ENCODE measurements around the gene NFIB. TPM values are rescaled to one million over a fixed set of nuclear protein-coding genes. Genes with fewer than 3 reads are reported as not detected.

Gene NFIB
- total RNA-seq, 1 experiment from 2014 or later: 14.3 TPM

GRCh38 chr9:14322211-14323082 is 8.5 kb upstream of the NFIB start:
- DNase-seq: peak; percentile 90

More at GRCh38 chr9:14322211-14323082, 8.5 kb upstream of the NFIB start:
- Mint-ChIP-seq H3K27me3 (ENCODE audit: low read depth) (peaks cover 11% of the 10 kb centered on the region), H3K27ac (peak overlapping the region; percentile 78 to 96 (median 94)), H3K9me3 (no peaks in the 10 kb centered on the region), H3K4me3 (peak overlapping the region; percentile 86 to 96), H3K4me1 (peaks cover 55 to 56% of the 10 kb centered on the region in 2 experiments), H3K36me3 (ENCODE audit: insufficient read depth in 1 of 3, low read depth in 3 of 3) (no peaks in the 10 kb centered on the region; a peak in 1 of 7 replicates)
- TF ChIP-seq CTCF (conservative IDR thresholded peaks at IDR 0.05): peak; percentile 65
- WGBS (ENCODE audit: extremely low coverage, insufficient read length, low lambda C conversion rate): no CpG with 5 or more reads among the region's 98 CpGs
- H3T11ph ChIP-seq (ENCODE audit: low read length): no peak overlapping the region
- peak overlapping the region; percentile 45 for H2BK12ac ChIP-seq (ENCODE audit: insufficient read length, low read depth, low read length)
- peak overlapping the region; percentile 93 for H3K9ac ChIP-seq (ENCODE audit: extremely low read depth, insufficient read length, low read length)
- no peak overlapping the region for H2BK20ac ChIP-seq (ENCODE audit: low read depth, low read length, poor library complexity, severe bottlenecking)
- H3K27ac ChIP-seq (ENCODE audit: insufficient read length, low read depth, low read length): peak overlapping the region; percentile 63
- peak overlapping the region; percentile 93; the same call in 1 of the 2 replicates for H3K14ac ChIP-seq (ENCODE audit: insufficient read depth, low read length)
- peak overlapping the region; percentile 95 for H3K18ac ChIP-seq (ENCODE audit: insufficient read length, low read depth, low read length)
- no peak overlapping the region for H4K8ac ChIP-seq (replicated peaks; ENCODE audit: insufficient read length, low read depth, low read length)
- H3K27me3 ChIP-seq (ENCODE audit: insufficient read depth, low read length): no peaks in the 10 kb centered on the region
- peaks cover 8% of the 10 kb centered on the region; the same call in 1 of the 2 replicates for H3K4me1 ChIP-seq (ENCODE audit: insufficient read depth, low read length)
- H3K79me2 ChIP-seq (ENCODE audit: insufficient read depth, low read length): no peaks in the 10 kb centered on the region
- H3K4ac ChIP-seq (ENCODE audit: low read depth, low read length): no peak overlapping the region; the same call in 1 of the 2 replicates
- H3K56ac ChIP-seq (ENCODE audit: insufficient read length, low read depth, low read length): no peak overlapping the region
- no peak overlapping the region for H2BK120ac ChIP-seq (ENCODE audit: low read depth, low read length, poor library complexity, severe bottlenecking)
- no peak overlapping the region for H2BK5ac ChIP-seq (ENCODE audit: insufficient read length, low read length)
- H3K23ac ChIP-seq (ENCODE audit: insufficient read length, low read depth, low read length): no peak overlapping the region
- H3K79me1 ChIP-seq (ENCODE audit: insufficient read depth, low read depth, low read length, poor library complexity, severe bottlenecking): no peaks in the 10 kb centered on the region
- H2AK5ac ChIP-seq (ENCODE audit: insufficient read length, low read length): no peak overlapping the region
- H4K5ac ChIP-seq (ENCODE audit: insufficient read length, low read depth, low read length): no peak overlapping the region
- no peak overlapping the region; the same call in 1 of the 2 replicates for H2BK15ac ChIP-seq (ENCODE audit: low read depth, low read length)
- H4K91ac ChIP-seq (ENCODE audit: insufficient read length, low read depth, low read length): no peak overlapping the region
- peak overlapping the region; percentile 98 for H3K4me2 ChIP-seq (ENCODE audit: insufficient read depth, insufficient read length, low read length)
- no peaks in the 10 kb centered on the region for H4K20me1 ChIP-seq (ENCODE audit: control insufficient read depth, insufficient read depth, insufficient read length)
- no peak overlapping the region for H2AFZ ChIP-seq (ENCODE audit: low read length)
- H3K9me3 ChIP-seq (ENCODE audit: control insufficient read depth, low read depth, low read length): no peaks in the 10 kb centered on the region
- peaks cover 17% of the 10 kb centered on the region for H3K23me2 ChIP-seq (ENCODE audit: insufficient read length, low read depth, low read length, poor library complexity, severe bottlenecking)

All from H9 (cell line).